Stimulated activated naive CD8-positive, alpha-beta T cell treated with anti-CD3 and anti-CD28 coated beads, Interleukin-15, Interleukin-2, amounts not matched to agents 100 ng/mL and 50 ng/mL, for 24 hours (primary cell): ENCODE measurements around the gene PCDHGA5.
"Not testable (repeated sequence)": the region's sequence is repeated elsewhere in the genome, so short reads cannot be mapped to it uniquely, and the experiment has no call there.

ENCODE experiments used
- H3K27ac Mint-ChIP-seq: one replicate; pipeline ENCODE4 v1.8.0; 2021; ENCODE audit warnings: mild to moderate bottlenecking, mixed read lengths
- H3K27me3 Mint-ChIP-seq: one replicate; pipeline ENCODE4 v1.8.0; 2021; ENCODE audit warnings: mixed read lengths
- H3K36me3 Mint-ChIP-seq: one replicate; pipeline ENCODE4 v1.8.0; 2021; ENCODE audit warnings: low read depth, mixed read lengths
- H3K4me1 Mint-ChIP-seq: one replicate; pipeline ENCODE4 v1.8.0; 2021; ENCODE audit warnings: low read depth, mixed read lengths
- H3K4me3 Mint-ChIP-seq: one replicate; pipeline ENCODE4 v1.8.0; 2021; ENCODE audit warnings: mild to moderate bottlenecking, mixed read lengths
- H3K9me3 Mint-ChIP-seq: one replicate; pipeline ENCODE4 v1.8.0; 2021; ENCODE audit warnings: mixed read lengths

PCDHGA5 gene

GRCh38 chr5:141389153-141390042, 25.4 kb downstream of the PCDHGA5 start:
- H3K9me3 Mint-ChIP-seq: peaks cover 52% of the 10 kb centered on the region
- no peak overlapping the region for H3K4me3 Mint-ChIP-seq
- H3K27ac Mint-ChIP-seq: no peak overlapping the region
- H3K4me1 Mint-ChIP-seq: no peaks in the 10 kb centered on the region
- H3K27me3 Mint-ChIP-seq: peaks cover 80% of the 10 kb centered on the region
- peaks cover 28% of the 10 kb centered on the region for H3K36me3 Mint-ChIP-seq

- H3K27ac Mint-ChIP-seq: no peak within 1 kb of the TSS
- peaks cover 75% of the 10 kb centered on the region for H3K27me3 Mint-ChIP-seq
- peaks cover 43% of the 10 kb centered on the region for H3K9me3 Mint-ChIP-seq
- H3K4me1 Mint-ChIP-seq: no peaks in the 10 kb centered on the region
- no peak within 1 kb of the TSS for H3K4me3 Mint-ChIP-seq
- H3K36me3 Mint-ChIP-seq: peaks cover 24% of the 10 kb centered on the region
These were observed 28.7 kb downstream of the PCDHGA5 start, which contains the start of gene PCDHGA8 for GRCh38 chr5:141392429-141393198. Gene PCDHGA8, plus strand, starts transcription at chr5:141392633. Its CDS starts 181 bp downstream, at chr5:141392814.

DNA sequence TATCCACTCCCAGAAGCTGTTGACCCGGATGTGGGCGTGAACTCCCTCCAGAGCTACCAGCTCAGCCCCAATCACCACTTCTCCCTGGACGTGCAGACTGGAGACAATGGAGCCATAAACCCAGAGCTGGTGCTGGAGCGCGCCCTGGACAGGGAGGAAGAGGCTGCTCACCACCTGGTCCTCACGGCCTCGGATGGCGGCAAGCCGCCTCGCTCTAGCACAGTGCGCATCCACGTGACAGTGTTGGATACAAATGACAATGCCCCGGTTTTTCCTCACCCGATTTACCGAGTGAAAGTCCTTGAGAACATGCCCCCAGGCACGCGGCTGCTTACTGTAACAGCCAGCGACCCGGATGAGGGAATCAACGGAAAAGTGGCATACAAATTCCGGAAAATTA, 29.3 kb downstream of the PCDHGA5 start:
- H3K27me3 Mint-ChIP-seq: peaks cover 73% of the 10 kb centered on the region
- H3K27ac Mint-ChIP-seq: no peak overlapping the region
- H3K9me3 Mint-ChIP-seq: peaks cover 42% of the 10 kb centered on the region

GRCh38 chr5:141394401-141395187, 30.6 kb downstream of the PCDHGA5 start:
- not testable (repeated sequence) for H3K27ac Mint-ChIP-seq, H3K4me3 Mint-ChIP-seq, H3K4me1 Mint-ChIP-seq
- Mint-ChIP-seq H3K9me3 (peaks cover 42% of the 10 kb centered on the region), H3K27me3 (peaks cover 74% of the 10 kb centered on the region), H3K36me3 (peaks cover 14% of the 10 kb centered on the region)

More for the DNA sequence above, 29.3 kb downstream of the PCDHGA5 start:
- peaks cover 23% of the 10 kb centered on the region for H3K36me3 Mint-ChIP-seq
- no peak overlapping the region for H3K4me3 Mint-ChIP-seq
- H3K4me1 Mint-ChIP-seq: no peaks in the 10 kb centered on the region

DNA sequence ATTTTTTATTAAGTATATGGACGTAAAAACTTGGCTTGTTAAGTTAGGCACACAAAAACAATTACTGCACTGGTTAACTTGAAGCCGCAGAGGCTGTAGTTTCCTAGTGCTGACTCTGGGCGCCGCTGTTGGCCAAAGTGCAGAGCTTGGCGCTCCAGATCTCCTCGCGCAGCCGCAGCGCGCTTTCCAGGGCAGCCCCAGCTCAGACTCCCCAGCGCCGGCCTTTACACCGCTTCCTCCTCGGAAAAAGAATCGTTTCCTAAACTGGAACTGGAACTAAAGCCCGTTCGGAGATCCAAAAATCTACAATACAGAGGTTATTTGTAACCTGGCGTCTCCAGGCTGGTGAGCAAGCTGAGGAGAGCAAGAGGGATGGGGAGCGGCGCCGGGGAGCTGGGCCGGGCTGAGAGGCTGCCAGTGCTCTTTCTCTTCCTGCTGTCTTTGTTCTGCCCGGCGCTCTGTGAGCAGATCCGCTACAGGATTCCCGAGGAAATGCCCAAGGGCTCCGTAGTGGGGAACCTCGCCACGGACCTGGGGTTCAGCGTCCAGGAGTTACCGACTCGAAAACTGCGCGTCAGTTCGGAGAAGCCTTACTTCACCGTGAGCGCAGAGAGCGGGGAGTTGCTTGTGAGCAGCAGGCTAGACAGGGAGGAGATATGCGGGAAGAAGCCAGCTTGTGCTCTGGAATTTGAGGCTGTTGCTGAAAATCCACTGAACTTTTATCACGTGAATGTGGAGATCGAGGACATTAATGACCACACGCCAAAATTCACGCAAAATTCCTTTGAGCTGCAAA, 34.0 kb downstream of the PCDHGA5 start, which contains the start of gene PCDHGB5:
Gene PCDHGB5, plus strand, starts transcription at position 192 of the 796 bp plus-strand sequence. Its CDS starts 181 bp downstream, at position 373.
- H3K4me1 Mint-ChIP-seq, H3K27ac Mint-ChIP-seq: not testable (repeated sequence)
- Mint-ChIP-seq H3K9me3 (peaks cover 28% of the 10 kb centered on the region), H3K4me3 (peak within 1 kb of the TSS; percentile 32), H3K36me3 (peaks cover 15% of the 10 kb centered on the region), H3K27me3 (peaks cover 69% of the 10 kb centered on the region)

DNA sequence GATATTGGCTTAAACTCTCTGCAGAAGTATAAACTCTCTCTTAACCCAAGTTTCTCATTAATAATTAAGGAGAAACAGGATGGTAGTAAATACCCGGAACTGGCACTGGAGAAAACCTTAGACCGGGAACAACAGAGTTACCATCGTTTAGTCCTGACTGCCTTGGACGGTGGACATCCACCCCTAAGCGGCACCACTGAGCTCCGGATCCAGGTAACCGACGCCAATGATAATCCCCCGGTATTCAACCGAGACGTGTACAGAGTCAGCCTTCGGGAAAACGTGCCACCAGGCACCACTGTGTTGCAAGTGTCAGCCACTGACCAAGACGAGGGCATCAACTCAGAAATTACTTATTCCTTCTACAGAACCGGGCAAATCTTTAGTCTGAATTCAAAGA, 34.6 kb downstream of the PCDHGA5 start:
- peaks cover 71% of the 10 kb centered on the region for H3K27me3 Mint-ChIP-seq
- peaks cover 12% of the 10 kb centered on the region for H3K36me3 Mint-ChIP-seq
- H3K4me3 Mint-ChIP-seq: no peak overlapping the region
- H3K9me3 Mint-ChIP-seq: peaks cover 25% of the 10 kb centered on the region
- no peaks in the 10 kb centered on the region for H3K4me1 Mint-ChIP-seq
- H3K27ac Mint-ChIP-seq: no peak overlapping the region

DNA sequence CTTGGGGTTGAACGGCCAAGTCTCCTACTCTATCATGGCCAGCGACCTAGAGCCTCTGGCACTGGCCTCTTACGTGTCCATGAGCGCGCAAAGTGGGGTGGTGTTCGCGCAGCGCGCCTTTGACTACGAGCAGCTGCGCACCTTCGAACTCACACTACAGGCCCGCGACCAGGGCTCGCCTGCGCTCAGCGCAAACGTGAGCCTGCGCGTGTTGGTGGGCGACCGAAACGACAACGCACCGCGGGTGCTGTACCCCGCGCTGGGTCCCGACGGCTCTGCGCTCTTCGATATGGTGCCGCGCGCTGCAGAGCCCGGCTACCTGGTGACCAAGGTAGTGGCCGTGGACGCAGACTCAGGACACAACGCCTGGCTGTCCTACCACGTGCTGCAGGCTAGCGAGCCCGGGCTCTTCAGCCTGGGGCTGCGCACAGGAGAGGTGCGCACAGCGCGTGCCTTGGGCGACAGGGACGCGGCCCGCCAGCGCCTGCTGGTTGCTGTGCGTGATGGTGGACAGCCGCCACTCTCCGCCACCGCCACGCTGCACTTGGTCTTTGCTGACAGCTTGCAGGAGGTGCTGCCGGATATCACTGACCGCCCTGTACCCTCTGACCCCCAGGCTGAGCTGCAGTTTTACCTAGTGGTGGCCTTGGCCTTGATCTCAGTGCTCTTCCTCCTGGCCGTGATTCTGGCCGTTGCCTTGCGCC, 35.7 kb downstream of the PCDHGA5 start:
- Mint-ChIP-seq H3K9me3 (peaks cover 18% of the 10 kb centered on the region), H3K36me3 (peaks cover 6% of the 10 kb centered on the region), H3K4me3 (no peak overlapping the region), H3K27ac (no peak overlapping the region), H3K4me1 (no peaks in the 10 kb centered on the region), H3K27me3 (peaks cover 72% of the 10 kb centered on the region)

GRCh38 chr5:141402553-141403243, 38.7 kb downstream of the PCDHGA5 start, which contains the start of gene PCDHGA9:
Gene PCDHGA9, plus strand, starts transcription at chr5:141402778. Its CDS starts 175 bp downstream, at chr5:141402953.
- H3K4me3 Mint-ChIP-seq: peak within 1 kb of the TSS; percentile 42
- peaks cover 15% of the 10 kb centered on the region for H3K9me3 Mint-ChIP-seq
- H3K27ac Mint-ChIP-seq: no peak within 1 kb of the TSS
- H3K36me3 Mint-ChIP-seq: peaks cover 6% of the 10 kb centered on the region
- peaks cover 74% of the 10 kb centered on the region for H3K27me3 Mint-ChIP-seq
- no peaks in the 10 kb centered on the region for H3K4me1 Mint-ChIP-seq

DNA sequence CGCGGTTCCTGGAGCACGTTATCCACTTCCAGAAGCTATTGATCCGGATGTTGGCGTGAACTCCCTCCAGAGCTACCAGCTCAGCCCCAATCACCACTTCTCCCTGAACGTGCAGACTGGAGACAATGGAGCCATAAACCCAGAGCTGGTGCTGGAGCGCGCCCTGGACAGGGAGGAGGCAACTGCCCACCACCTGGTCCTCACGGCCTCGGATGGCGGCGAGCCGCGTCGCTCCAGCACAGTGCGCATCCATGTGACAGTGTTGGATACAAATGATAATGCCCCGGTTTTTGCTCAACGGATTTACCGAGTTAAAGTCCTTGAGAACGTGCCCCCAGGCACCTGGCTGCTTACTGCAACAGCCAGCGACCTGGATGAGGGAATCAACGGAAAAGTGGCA, 39.4 kb downstream of the PCDHGA5 start:
- H3K36me3 Mint-ChIP-seq: peaks cover 8% of the 10 kb centered on the region
- no peak overlapping the region for H3K27ac Mint-ChIP-seq
- no peaks in the 10 kb centered on the region for H3K4me1 Mint-ChIP-seq
- peaks cover 80% of the 10 kb centered on the region for H3K27me3 Mint-ChIP-seq
- H3K9me3 Mint-ChIP-seq: peaks cover 18% of the 10 kb centered on the region
- H3K4me3 Mint-ChIP-seq: no peak overlapping the region

- H3K27ac Mint-ChIP-seq: not testable (repeated sequence)
- H3K9me3 Mint-ChIP-seq: peaks cover 16% of the 10 kb centered on the region
- H3K27me3 Mint-ChIP-seq: peaks cover 79% of the 10 kb centered on the region
These were observed 44.0 kb downstream of the PCDHGA5 start, which contains the start of gene PCDHGB6 for GRCh38 chr5:141407790-141408505. Gene PCDHGB6, plus strand, starts transcription at chr5:141408021. Its CDS starts 182 bp downstream, at chr5:141408203.

DNA sequence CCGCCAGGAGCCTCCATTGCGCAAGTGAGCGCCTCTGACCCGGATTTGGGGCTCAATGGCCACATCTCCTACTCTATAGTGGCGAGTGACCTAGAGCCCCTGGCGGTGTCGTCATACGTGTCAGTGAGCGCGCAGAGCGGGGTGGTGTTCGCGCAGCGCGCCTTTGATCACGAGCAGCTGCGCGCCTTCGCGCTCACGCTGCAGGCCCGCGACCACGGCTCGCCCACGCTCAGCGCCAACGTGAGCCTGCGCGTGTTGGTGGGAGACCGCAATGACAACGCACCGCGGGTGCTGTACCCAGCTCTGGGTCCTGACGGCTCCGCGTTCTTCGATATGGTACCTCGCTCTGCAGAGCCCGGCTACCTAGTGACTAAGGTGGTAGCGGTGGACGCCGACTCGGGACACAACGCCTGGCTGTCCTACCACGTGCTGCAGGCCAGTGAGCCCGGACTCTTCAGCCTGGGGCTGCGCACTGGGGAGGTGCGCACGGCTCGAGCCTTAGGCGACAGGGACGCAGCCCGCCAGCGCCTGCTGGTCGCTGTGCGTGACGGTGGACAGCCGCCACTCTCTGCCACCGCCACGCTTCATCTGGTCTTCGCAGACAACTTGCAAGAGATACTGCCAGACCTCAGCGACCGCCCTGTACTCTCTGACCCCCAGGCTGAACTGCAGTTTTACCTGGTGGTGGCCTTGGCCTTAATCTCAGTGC, 45.8 kb downstream of the PCDHGA5 start:
- Mint-ChIP-seq H3K27ac (no peak overlapping the region), H3K27me3 (peaks cover 81% of the 10 kb centered on the region), H3K4me3 (no peak overlapping the region), H3K4me1 (peaks cover 13% of the 10 kb centered on the region), H3K9me3 (peaks cover 16% of the 10 kb centered on the region), H3K36me3 (peaks cover 18% of the 10 kb centered on the region)

More at GRCh38 chr5:141407790-141408505, 44.0 kb downstream of the PCDHGA5 start, which contains the start of gene PCDHGB6:
- Mint-ChIP-seq H3K36me3 (peaks cover 13% of the 10 kb centered on the region), H3K4me3 (peak within 1 kb of the TSS; percentile 67)
- H3K4me1 Mint-ChIP-seq: not testable (repeated sequence)

DNA sequence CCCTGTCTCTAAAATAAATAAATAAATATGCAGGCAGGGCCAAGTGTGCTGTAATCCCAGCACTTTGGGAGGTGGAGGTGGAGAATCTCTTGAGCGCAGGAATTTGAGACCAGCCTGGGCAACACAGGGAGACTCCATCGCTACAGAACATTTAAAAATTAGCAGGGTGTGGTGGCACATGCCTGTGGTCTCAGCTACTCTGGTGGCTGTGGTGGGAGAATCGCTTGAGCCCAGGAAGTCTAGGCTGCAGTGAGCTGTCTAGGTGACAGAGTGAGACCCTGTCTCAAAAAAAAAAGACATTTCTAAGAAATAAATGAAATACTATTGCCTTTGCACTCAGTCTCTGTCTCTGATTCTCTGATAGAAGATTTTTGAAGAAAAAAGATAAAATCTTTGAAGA, 47.6 kb downstream of the PCDHGA5 start:
- Mint-ChIP-seq H3K27ac (no peak overlapping the region), H3K4me1 (peaks cover 17% of the 10 kb centered on the region), H3K4me3 (no peak overlapping the region), H3K9me3 (peaks cover 16% of the 10 kb centered on the region), H3K27me3 (peaks cover 79% of the 10 kb centered on the region), H3K36me3 (peaks cover 18% of the 10 kb centered on the region)
